Measurements from ENCODE around the gene BICD1. TPM values are rescaled to one million over a fixed set of nuclear protein-coding genes. Genes with fewer than 3 reads are reported as not detected.
A peak's percentile ranks its signal among the peaks of the same experiment; 100 is the strongest.

Gene BICD1
- total RNA-seq (2021): 41.1 and 41.3 TPM in 2 replicates
- Bru-seq, nascent RNA: percentile 79 among the genes with signal in this experiment
- BruChase-seq, experiment 1, labeled RNA remaining after a 2-hour chase: percentile 69 among the genes with signal in this experiment
- BruChase-seq, experiment 2, labeled RNA remaining after a 6-hour chase: percentile 59 among the genes with signal in this experiment
- long read RNA-seq, partial matches to known transcripts: 3 of 13 reads
- long read RNA-seq, other reads (novel, unspliced or antisense): 4 of 13 reads

- Histone ChIP-seq H3K27me3 (ENCODE audit: insufficient read depth, low read depth) (no peaks in the 10 kb centered on the region), H3K4me1 (replicated peaks; ENCODE audit: insufficient read depth) (peaks cover 27% of the 10 kb centered on the region), H3K36me3 (ENCODE audit: low read depth) (0 out of 2 replicates have a peak, but pooled peaks cover 5% of the 10 kb centered on the region), H3F3A (ENCODE audit: insufficient read depth, low read depth) (peaks cover 21% of the 10 kb centered on the region; the same call in 1 of the 2 replicates), H3K9me3 (ENCODE audit: insufficient read depth, low read depth) (no peaks in the 10 kb centered on the region), H3K79me2 (ENCODE audit: low read depth) (peaks cover 40% of the 10 kb centered on the region), H3K4me3 (peak within 1 kb of the TSS; percentile 93), H3K27ac (peak within 1 kb of the TSS; percentile 71), H4K20me1 (ENCODE audit: insufficient read depth) (no peaks in the 10 kb centered on the region), H2AFZ (peak within 1 kb of the TSS; percentile 93), H3K9me2 (ENCODE audit: insufficient read depth) (no peaks in the 10 kb centered on the region), H3K4me2 (peak within 1 kb of the TSS; percentile 80)
- intact Hi-C loops (cut with micrococcal nuclease; ENCODE audit: unreplicated experiment): loop anchor here (1.0 to 5.0 kb wide), 4 partner anchors 9 to 734 kb away; no protein-coding TSS in a partner anchor
- ChIA-PET POLR2A (ENCODE audit: unreplicated experiment) (interaction anchor here (0.6 to 1.1 kb wide), 4 partner anchors 9 to 186 kb away, joined by 3 to 6 read pairs (median 4); no protein-coding TSS in a partner anchor), CTCF (interaction anchor here (0.6 kb wide), 1 partner anchor 28 kb away, joined by 3 read pairs; no protein-coding TSS in a partner anchor)
- TF ChIP-seq EZH2 (IDR thresholded peaks at IDR 0.05; ENCODE audit: low read depth): no peak
- TF ChIP-seq CTCF (conservative IDR thresholded peaks at IDR 0.05): peak; percentile 12; the same call in 1 of the 2 replicates
- no TSS peak for BruUV-seq (replicated peaks)
- DNase-seq: peak; percentile 63 to 93
Observed at GRCh38 chr12:32106517-32107358, at the start of gene BICD1. BICD1 (plus strand) TSS chr12:32106847; CDS start chr12:32107332, 485 bp downstream.

GRCh38 chr12:32061033-32061432 is 45.6 kb upstream of the BICD1 start:
- no peaks in the 10 kb centered on the region for H3K36me3 ChIP-seq (ENCODE audit: low read depth)
- TF ChIP-seq EZH2 (IDR thresholded peaks at IDR 0.05; ENCODE audit: low read depth) (no peak), CTCF (conservative IDR thresholded peaks at IDR 0.05) (no peak)
- H3K4me2 ChIP-seq: peak overlapping the region; percentile 53; the same call in 1 of the 2 replicates
- H3K27ac ChIP-seq: no peak overlapping the region
- intact Hi-C loops (cut with micrococcal nuclease; ENCODE audit: unreplicated experiment): loop anchor here (10.0 kb wide), 1 partner anchor 614 kb away; the partner anchor contains the start of gene DNM1L
- H3K79me2 ChIP-seq (ENCODE audit: low read depth): no peaks in the 10 kb centered on the region
- no peaks in the 10 kb centered on the region for H3K9me2 ChIP-seq (ENCODE audit: insufficient read depth)
- no TSS peak for BruUV-seq (replicated peaks)
- no peaks in the 10 kb centered on the region for H3K4me1 ChIP-seq (replicated peaks; ENCODE audit: insufficient read depth)
- H3K27me3 ChIP-seq (ENCODE audit: insufficient read depth, low read depth): no peaks in the 10 kb centered on the region
- CTCF ChIA-PET: interaction anchor here (0.5 to 1.2 kb wide), 13 partner anchors 9 to 378 kb away, joined by 3 to 11 read pairs (median 4); no protein-coding TSS in a partner anchor
- POLR2A ChIA-PET (ENCODE audit: unreplicated experiment): no interaction called here
- H3K4me3 ChIP-seq: no peak overlapping the region
- no peak overlapping the region for H2AFZ ChIP-seq
- no peaks in the 10 kb centered on the region for H3K9me3 ChIP-seq (ENCODE audit: insufficient read depth, low read depth)
- no peak for DNase-seq
- H3F3A ChIP-seq (ENCODE audit: insufficient read depth, low read depth): no peaks in the 10 kb centered on the region
- no peaks in the 10 kb centered on the region for H4K20me1 ChIP-seq (ENCODE audit: insufficient read depth)

GRCh38 chr12:32062881-32063280 is 43.8 kb upstream of the BICD1 start:
- Histone ChIP-seq H3K4me2 (no peak overlapping the region), H3K36me3 (ENCODE audit: low read depth) (no peaks in the 10 kb centered on the region), H3K79me2 (ENCODE audit: low read depth) (no peaks in the 10 kb centered on the region), H2AFZ (no peak overlapping the region), H3K9me2 (ENCODE audit: insufficient read depth) (no peaks in the 10 kb centered on the region), H4K20me1 (ENCODE audit: insufficient read depth) (no peaks in the 10 kb centered on the region), H3K9me3 (ENCODE audit: insufficient read depth, low read depth) (no peaks in the 10 kb centered on the region), H3K4me3 (no peak overlapping the region), H3K27ac (no peak overlapping the region), H3K27me3 (ENCODE audit: insufficient read depth, low read depth) (no peaks in the 10 kb centered on the region), H3F3A (ENCODE audit: insufficient read depth, low read depth) (no peaks in the 10 kb centered on the region), H3K4me1 (replicated peaks; ENCODE audit: insufficient read depth) (no peaks in the 10 kb centered on the region)
- TF ChIP-seq EZH2 (IDR thresholded peaks at IDR 0.05; ENCODE audit: low read depth) (no peak), CTCF (conservative IDR thresholded peaks at IDR 0.05) (no peak)
- intact Hi-C loops (cut with micrococcal nuclease; ENCODE audit: unreplicated experiment): loop anchor here (10.0 kb wide), 1 partner anchor 612 kb away; the partner anchor contains the start of gene DNM1L
- ChIA-PET CTCF (interaction anchor here (0.6 kb wide), 1 partner anchor 228 kb away, joined by 3 read pairs; no protein-coding TSS in a partner anchor), POLR2A (ENCODE audit: unreplicated experiment) (no interaction called here)
- DNase-seq: no peak
- no TSS peak for BruUV-seq (replicated peaks)

All from PC-9 (cell line).